Neural progenitor cell (in vitro differentiated cells): ENCODE results near the gene FAU.

Source experiments
- CTCF ChIP-seq: fragments of 200-600 bp; sonication (generic); IDR thresholded peaks from 2 replicates; pipeline ENCODE4 v1.5.1; 2017; ENCODE audit warnings: antibody characterized with exemption, mild to moderate bottlenecking
- EZH2 ChIP-seq: fragments of 200-600 bp; sonication (generic); IDR thresholded peaks from 2 replicates; pipeline ENCODE4 v1.6.1; 2017; ENCODE audit warnings: antibody characterized with exemption, mild to moderate bottlenecking, moderate library complexity

- TF ChIP-seq CTCF (no peak), EZH2 (no peak)
Measured at GRCh38 chr11:65130631-65131416, 8.9 kb upstream of the FAU start.
